ENCODE measurements around the gene IQCK.
"Not testable (repeated sequence)": the region's sequence is repeated elsewhere in the genome, so short reads cannot be mapped to it uniquely, and the experiment has no call there.

Gene IQCK

GRCh38 chr16:19717741-19718623 lies at the start of gene IQCK, which contains the start of gene KNOP1:
TSS of gene IQCK (plus strand) at chr16:19718271. CDS start at chr16:19718307, 36 bp downstream.
TSS of gene KNOP1 (minus strand) at chr16:19718227. CDS start at chr16:19715035, 3,192 bp downstream.
- DNase-seq: peak; percentile 51

GRCh38 chr16:19672378-19672777 lies 45.7 kb upstream of the IQCK start:
- DNase-seq: no peak

- DNase-seq: no peak
These were observed 43.6 kb upstream of the IQCK start for GRCh38 chr16:19674485-19674884.

GRCh38 chr16:19677402-19677801 lies 40.7 kb upstream of the IQCK start:
- no peak for DNase-seq

- no peak for DNase-seq
These were observed 39.3 kb upstream of the IQCK start for GRCh38 chr16:19678804-19679203.

- DNase-seq: not testable (repeated sequence)
These were observed 38.8 kb upstream of the IQCK start for GRCh38 chr16:19679281-19679680.

- no peak for DNase-seq
These were observed 37.2 kb upstream of the IQCK start for GRCh38 chr16:19680881-19681340.

- no peak for DNase-seq
These were observed 36.4 kb upstream of the IQCK start for GRCh38 chr16:19681637-19682036.

- no peak for DNase-seq
These were observed 34.4 kb upstream of the IQCK start for GRCh38 chr16:19683453-19684236.

GRCh38 chr16:19685176-19685575 lies 32.9 kb upstream of the IQCK start:
- no peak for DNase-seq

GRCh38 chr16:19687279-19687678 lies 30.8 kb upstream of the IQCK start:
- no peak for DNase-seq

GRCh38 chr16:19688396-19689024 lies 29.6 kb upstream of the IQCK start:
- no peak for DNase-seq

GRCh38 chr16:19689342-19689741 lies 28.7 kb upstream of the IQCK start:
- no peak for DNase-seq

- no peak for DNase-seq
These were observed 27.9 kb upstream of the IQCK start for GRCh38 chr16:19690196-19690595.

- no peak for DNase-seq
These were observed 26.8 kb upstream of the IQCK start for GRCh38 chr16:19691161-19691711.

GRCh38 chr16:19694989-19695388 lies 23.1 kb upstream of the IQCK start:
- DNase-seq: no peak

GRCh38 chr16:19696328-19696727 lies 21.7 kb upstream of the IQCK start:
- DNase-seq: peak; percentile 74

- no peak for DNase-seq
These were observed 21.1 kb upstream of the IQCK start for GRCh38 chr16:19696961-19697360.

- DNase-seq: no peak
These were observed 20.2 kb upstream of the IQCK start for GRCh38 chr16:19697756-19698318.

- DNase-seq: no peak
These were observed 19.3 kb upstream of the IQCK start for GRCh38 chr16:19698480-19699465.

GRCh38 chr16:19699472-19699871 lies 18.6 kb upstream of the IQCK start:
- DNase-seq: no peak
